ENCODE data around the gene FAM50A.

DNA sequence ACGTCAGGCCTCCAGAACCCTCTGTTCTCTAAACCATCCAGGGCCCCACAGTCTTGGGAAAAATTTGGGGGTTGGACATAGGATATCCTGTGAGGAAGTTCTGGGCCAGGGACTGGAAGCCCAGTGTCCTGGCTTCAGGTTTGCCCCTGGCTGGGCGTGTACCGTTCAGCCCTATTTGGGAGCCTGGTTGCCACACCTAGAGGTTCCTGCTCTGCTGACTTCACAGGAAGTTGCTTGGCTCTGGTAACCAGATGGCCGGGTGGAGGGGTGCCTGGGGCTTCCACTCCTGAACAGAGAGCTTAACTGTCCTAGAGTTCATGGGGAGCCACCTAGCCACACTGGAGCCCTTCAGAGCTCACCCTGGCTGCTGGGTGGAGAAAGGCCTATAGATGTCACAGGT is 31.5 kb upstream of the FAM50A start:
- no peak for TF ChIP-seq EZH2phosphoT487 (IDR thresholded peaks at IDR 0.05; ENCODE audit: insufficient read depth, low read depth)
- no peak for TF ChIP-seq EZH2 (IDR thresholded peaks at IDR 0.05; ENCODE audit: insufficient read depth, poor library complexity, severe bottlenecking)
